ENCODE results near the gene HIVEP2.

HIVEP2 gene

DNA sequence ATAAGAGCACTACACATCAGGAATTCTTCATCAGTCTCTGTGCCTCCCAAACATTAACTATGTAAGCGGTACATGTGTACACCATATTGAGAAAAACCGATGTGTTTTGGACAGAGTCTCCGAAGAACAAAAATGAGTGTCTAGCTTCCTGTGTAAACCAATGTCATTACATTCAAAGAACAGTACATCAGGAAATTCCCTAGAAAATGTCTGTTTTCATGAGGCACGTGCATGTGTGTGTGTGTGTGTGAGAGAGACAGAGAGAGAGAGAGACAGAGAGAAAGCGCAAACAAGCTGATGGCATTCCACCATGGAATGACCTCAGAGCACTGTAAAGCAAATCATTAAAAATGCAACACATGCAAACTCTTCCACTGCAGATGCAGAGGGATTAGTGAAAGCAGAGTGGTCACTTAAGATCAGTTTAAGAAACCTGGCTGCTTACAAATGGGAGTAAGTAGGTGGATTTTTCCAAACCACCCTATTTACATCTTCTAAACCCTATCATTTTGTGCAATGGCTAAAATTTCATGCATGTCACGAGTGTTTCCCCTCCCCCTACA is 133.9 kb downstream of the HIVEP2 start:
- no peak for DNase-seq

DNA sequence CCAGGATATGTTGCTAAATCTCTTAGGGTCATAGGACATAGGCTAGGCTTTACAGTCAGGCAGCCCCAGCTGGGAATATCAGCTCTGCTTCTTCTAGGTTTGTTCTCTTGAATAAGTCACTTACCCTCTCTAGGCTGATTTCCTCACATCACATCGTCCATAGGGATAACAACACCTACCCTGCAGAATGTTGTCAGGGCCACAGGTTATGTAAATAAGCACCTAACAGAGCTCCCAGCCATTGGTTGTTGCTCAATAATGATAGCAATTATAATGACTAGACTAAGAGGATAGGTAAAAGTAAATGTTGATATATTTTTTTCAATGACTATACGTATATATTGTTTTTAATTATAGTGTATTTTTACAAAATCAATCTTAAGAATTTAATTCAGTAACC is 135.0 kb downstream of the HIVEP2 start:
- DNase-seq, result no peak

GRCh38 chr6:142808405-142809061 is 136.4 kb downstream of the HIVEP2 start:
- no peak for DNase-seq

GRCh38 chr6:142805042-142805441 is 139.9 kb downstream of the HIVEP2 start:
- DNase-seq, result no peak

DNA sequence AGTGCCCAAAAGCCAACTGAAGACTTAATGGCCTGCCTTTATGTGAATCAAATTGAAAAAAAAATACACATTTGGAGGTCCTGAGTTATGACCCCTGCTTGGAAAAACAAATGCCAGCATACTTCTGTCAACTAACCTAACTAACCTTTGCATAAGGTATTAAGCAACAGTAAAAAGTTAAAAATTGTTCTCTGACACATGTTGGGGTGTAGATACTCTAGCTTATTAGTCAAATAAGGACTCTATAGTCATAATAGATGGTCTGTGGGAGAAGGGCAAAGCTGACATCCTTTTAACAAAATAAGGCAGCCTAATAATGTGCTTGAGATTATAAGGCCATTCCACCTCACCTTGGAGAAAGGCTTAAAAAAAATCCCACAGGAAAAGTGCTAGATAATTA is 140.5 kb downstream of the HIVEP2 start:
- no peak for DNase-seq

GRCh38 chr6:142803495-142804058 is 141.4 kb downstream of the HIVEP2 start:
- DNase-seq, result no peak

DNA sequence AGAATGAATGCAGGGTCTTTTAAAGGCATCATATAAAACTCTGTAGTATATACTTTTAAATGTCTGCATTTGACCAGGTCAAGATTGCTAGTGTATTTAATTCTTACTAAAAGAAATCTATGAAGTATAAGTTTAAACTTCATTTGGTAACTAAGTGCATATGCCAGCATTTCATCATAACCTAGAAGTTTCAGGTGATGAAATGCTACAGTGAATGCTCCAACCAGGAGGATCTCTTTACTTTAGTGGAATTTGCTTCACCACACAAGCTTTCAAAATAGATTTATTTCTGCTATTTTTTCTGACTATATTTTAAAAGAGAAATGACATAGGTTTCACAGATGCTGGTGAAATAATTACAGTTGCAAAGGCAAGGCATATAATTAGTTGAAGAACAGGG is 141.9 kb downstream of the HIVEP2 start:
- no peak for DNase-seq

- DNase-seq, result no peak
Measured at GRCh38 chr6:142802124-142802523, 142.9 kb downstream of the HIVEP2 start.

DNA sequence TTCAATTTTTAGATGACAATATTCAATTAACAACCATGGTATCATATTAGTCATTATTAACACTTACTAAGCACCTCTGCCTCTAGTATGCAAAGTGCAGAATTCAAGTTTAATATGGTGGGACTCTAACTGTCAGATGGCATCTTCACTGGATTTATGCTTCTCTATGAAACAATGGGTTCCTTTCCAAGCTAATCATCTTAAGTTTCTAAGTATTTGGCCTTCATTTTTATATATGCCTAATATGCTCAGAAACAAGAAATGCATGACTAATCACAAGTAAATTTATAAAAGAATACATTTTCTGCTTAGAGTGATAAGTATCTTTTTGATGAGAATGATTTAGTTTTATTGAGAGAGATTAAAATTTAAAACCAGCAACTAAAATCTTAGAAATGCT is 144.7 kb downstream of the HIVEP2 start:
- no peak for DNase-seq

GRCh38 chr6:142799639-142800038 is 145.3 kb downstream of the HIVEP2 start:
- DNase-seq, result no peak

DNA sequence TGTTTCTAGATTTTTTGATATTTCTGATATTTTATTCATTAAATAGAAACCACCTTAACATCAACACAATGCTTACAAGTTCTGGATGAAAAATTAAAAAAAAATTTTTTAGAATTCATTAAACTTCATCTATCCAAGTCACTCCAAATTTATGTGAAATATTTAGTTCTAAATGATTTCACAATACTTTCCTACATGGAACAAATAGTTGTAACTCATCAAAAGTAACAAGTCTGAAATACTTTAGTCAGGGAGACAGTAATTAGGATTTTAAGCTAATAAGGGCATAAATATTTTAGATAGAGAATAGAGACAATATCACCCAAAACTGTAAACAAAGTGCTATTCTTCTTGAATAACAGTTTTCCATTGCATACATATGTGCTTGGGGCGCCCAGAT is 147.8 kb downstream of the HIVEP2 start:
- DNase-seq, result no peak

DNA sequence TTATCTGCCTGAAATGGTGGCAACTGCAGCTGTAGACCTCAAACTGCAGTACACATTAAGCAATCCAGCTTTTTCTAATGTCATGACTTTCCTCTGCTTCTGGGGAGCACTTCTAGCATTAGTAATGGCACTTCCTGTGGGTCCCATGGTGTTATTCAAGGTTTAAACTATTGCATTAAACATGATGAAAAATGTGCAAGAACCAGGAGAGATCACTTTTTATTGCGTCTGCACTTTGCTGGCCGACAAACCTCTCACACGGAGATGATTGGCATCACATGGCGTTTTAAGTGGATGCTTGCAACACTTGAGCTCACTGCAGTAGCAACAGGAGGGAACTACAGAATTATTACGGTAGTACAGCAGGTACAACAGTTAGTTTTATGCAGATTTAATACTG is 148.4 kb downstream of the HIVEP2 start:
- DNase-seq, result no peak

DNA sequence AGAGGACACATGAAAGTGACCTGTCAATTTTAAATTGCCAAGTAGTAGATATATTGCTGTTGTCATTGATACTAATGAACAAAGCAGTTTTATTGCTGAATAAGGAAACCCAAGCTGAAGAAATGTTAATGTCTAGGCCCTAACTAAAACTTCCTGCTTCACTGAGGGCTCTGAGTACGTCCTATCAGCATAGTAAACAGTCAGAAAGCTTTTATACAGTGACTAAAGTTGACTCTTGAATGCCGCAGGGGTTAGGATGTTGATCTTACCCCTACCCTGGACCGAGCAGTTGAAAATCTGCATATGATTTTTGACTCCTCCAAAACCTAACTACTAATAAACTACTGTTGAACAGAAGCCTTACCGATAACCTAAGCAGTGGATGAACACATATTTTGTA is 149.0 kb downstream of the HIVEP2 start:
- DNase-seq, result no peak

DNA sequence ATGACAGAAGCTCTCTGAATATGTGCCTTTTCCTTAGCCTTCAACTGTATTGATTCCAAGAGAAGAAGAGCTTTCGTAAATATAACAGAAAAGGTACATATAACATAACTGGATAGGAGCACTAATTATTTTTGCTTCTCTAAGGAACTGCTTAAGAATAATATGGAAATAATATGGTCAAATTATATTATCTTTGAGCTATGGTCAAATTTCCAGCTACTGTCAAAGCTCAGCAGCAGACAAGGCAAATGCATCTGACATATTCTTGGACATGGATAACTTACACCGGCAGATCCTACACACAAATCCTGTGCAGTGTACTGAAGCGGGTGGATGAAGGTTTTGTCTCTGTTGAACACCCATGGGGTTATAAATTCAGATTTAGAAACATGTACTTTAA is 150.6 kb downstream of the HIVEP2 start:
- DNase-seq, result no peak

DNA sequence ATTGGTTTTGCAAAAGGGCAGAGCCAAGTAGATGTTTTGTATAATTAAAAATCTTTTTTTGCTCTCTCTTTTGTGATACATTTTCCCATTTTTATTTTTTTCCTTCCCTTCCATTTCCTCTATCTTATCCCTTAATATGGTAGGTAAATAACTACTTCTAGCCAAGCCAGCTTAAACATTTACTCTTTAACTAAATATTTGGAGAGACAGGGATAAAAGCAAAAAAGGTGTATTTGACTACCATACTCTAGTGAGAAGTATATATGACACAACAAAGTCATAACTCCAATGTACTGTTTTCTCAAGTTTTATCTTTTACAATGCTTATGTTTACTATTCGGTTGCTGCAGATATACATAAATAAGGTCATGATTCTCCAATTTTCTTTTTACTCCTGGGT is 154.7 kb downstream of the HIVEP2 start:
- no peak for DNase-seq

- DNase-seq, result no peak
Measured at GRCh38 chr6:142787422-142787821, 157.6 kb downstream of the HIVEP2 start.

- DNase-seq, result no peak
Measured at GRCh38 chr6:142786476-142786875, 158.5 kb downstream of the HIVEP2 start.

- peak; percentile 6 for DNase-seq
Measured at GRCh38 chr6:142784344-142784743, 160.6 kb downstream of the HIVEP2 start.

GRCh38 chr6:142783499-142783898 is 161.5 kb downstream of the HIVEP2 start:
- DNase-seq, result no peak

GRCh38 chr6:142781129-142781528 is 163.8 kb downstream of the HIVEP2 start:
- no peak for DNase-seq

DNA sequence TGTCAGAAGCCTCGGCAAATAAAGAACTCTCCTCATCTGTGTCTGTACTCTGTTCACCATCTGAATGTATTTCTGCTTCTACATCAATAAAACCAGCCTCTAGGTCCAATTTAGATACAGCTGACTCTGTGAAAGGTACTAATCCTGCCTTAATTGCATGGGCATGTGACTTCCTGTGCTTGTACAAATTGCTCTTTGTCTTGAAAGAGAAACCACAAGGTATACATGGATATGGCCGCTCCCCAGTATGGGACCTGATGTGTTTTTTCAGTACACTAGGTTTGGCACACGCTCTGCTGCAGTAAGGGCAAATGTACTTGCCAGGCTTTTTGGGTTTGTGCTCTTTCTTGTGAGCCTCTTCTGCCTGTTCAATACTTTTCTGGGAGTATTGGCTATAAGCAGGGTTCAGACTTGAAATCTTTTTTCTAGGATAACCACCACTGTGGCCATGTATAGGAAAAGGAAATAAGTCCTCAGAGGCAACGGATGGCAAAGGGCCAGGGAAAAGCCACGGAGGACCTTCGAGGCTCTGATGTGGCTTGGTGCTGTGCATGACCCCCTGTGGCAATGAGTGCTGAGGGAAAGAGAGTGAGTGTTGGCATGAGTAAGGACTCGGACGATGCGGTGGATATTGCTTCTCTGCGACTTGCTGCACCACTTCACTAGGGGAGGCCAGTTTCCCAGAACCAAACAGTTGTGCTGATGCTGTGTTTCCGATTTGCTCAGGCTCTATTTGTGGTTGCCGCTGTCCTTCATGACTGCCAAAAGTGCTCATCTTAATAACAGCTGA is 170.9 kb downstream of the HIVEP2 start:
- DNase-seq, result no peak

DNA sequence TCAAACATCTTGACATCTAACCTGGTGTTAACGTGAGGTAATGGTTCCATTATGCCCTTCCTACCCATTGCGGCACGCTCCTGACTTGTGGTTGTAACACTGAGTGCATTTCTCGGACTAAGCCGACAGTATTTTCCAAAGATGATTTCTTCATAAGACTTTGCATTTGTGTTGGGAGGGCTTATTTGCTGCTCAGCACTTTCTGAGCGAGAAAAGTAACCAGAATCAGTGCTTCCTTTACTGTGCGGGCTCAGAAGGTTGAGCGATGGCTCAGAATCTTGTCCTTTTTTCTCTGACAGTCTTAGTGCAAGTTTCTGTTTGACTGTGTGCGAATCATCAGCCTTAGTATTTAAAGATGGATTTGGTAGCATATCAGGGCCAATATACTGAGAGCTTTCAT is 171.7 kb downstream of the HIVEP2 start:
- no peak for DNase-seq

GRCh38 chr6:142771162-142771561 is 173.8 kb downstream of the HIVEP2 start:
- no peak for DNase-seq

DNA sequence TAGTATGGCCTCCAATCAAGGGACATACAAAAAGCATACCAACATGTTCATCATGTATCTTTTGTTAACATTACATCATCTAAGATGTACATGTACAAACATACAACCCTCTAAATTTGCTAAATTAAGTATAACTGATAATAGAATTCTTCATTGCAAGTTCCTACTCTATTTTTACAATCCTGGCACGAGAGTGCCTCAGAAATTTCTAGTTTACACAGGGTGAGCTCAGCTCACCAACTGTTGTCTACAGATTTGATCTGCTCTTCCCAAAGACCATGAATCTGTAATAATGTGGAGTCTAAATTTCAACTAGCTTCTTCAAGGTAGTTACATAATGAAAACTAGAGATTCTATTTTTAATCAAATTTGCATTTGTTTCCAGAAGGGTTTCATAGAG is 179.7 kb downstream of the HIVEP2 start:
- no peak for DNase-seq

All from hematopoietic multipotent progenitor cell treated with erythropoietin and hydrocortisone succinate and interleukin-3 and kit ligand, for 8 days (in vitro differentiated cells).